GM19452 (cell line): Measurements from ENCODE around the gene RHOH.
"Not testable (repeated sequence)": the region's sequence is repeated elsewhere in the genome, so short reads cannot be mapped to it uniquely, and the experiment has no call there.

Experiments
- ATAC-seq: cut with Tn5 transposase; IDR thresholded peaks from one replicate; pipeline ENCODE4 v1.9.1; 2021; ENCODE audit not compliant: unreplicated experiment

Gene RHOH

GRCh38 chr4:40196724-40197281 is at the start of gene RHOH:
RHOH (plus strand) TSS chr4:40197031; CDS start chr4:40243387, 46,356 bp downstream.
- ATAC-seq, result no peak

GRCh38 chr4:40147490-40147889 is 49.3 kb upstream of the RHOH start:
- ATAC-seq, result not testable (repeated sequence)

- peak; percentile 77 for ATAC-seq
Observed at GRCh38 chr4:40149960-40150385, 46.9 kb upstream of the RHOH start.

- no peak for ATAC-seq
Observed at GRCh38 chr4:40150932-40151331, 45.9 kb upstream of the RHOH start.

GRCh38 chr4:40152637-40153036 is 44.2 kb upstream of the RHOH start:
- ATAC-seq, result no peak

- no peak for ATAC-seq
Observed at GRCh38 chr4:40157436-40157835, 39.4 kb upstream of the RHOH start.

- ATAC-seq, result no peak
Observed at GRCh38 chr4:40160258-40160657, 36.6 kb upstream of the RHOH start.

- ATAC-seq, result no peak
Observed at GRCh38 chr4:40164459-40164858, 32.4 kb upstream of the RHOH start.

- no peak for ATAC-seq
Observed at GRCh38 chr4:40165916-40166315, 30.9 kb upstream of the RHOH start.

GRCh38 chr4:40168070-40168469 is 28.8 kb upstream of the RHOH start:
- ATAC-seq, result no peak

GRCh38 chr4:40170588-40170987 is 26.2 kb upstream of the RHOH start:
- ATAC-seq, result peak; percentile 72

- no peak for ATAC-seq
Observed at GRCh38 chr4:40173470-40173875, 23.4 kb upstream of the RHOH start.

GRCh38 chr4:40176602-40177001 is 20.2 kb upstream of the RHOH start:
- ATAC-seq, result no peak

GRCh38 chr4:40177591-40177990 is 19.2 kb upstream of the RHOH start:
- ATAC-seq, result no peak

GRCh38 chr4:40178672-40179071 is 18.2 kb upstream of the RHOH start:
- ATAC-seq, result no peak

- no peak for ATAC-seq
Observed at GRCh38 chr4:40179360-40179759, 17.5 kb upstream of the RHOH start.

- ATAC-seq, result no peak
Observed at GRCh38 chr4:40180356-40180755, 16.5 kb upstream of the RHOH start.

- no peak for ATAC-seq
Observed at GRCh38 chr4:40182001-40182400, 14.8 kb upstream of the RHOH start.

GRCh38 chr4:40182954-40183353 is 13.9 kb upstream of the RHOH start:
- no peak for ATAC-seq

GRCh38 chr4:40183615-40184411 is 13.0 kb upstream of the RHOH start:
- ATAC-seq, result no peak

GRCh38 chr4:40185830-40186664 is 10.8 kb upstream of the RHOH start:
- peak; percentile 47 for ATAC-seq

- no peak for ATAC-seq
Observed at GRCh38 chr4:40186665-40187014, 10.2 kb upstream of the RHOH start.
